GM18499 (cell line): ENCODE results near the gene DNAH7.
A peak's percentile ranks its signal among the peaks of the same experiment; 100 is the strongest.
"Not testable (repeated sequence)": the region's sequence is repeated elsewhere in the genome, so short reads cannot be mapped to it uniquely, and the experiment has no call there.

Experiments used
- ATAC-seq: cut with Tn5 transposase; IDR thresholded peaks from one replicate; pipeline ENCODE4 v1.9.1; 2021; ENCODE audit warnings: moderate number of reproducible peaks; ENCODE audit not compliant: insufficient read depth, unreplicated experiment

DNAH7 gene

GRCh38 chr2:196068271-196069209 is at the start of gene DNAH7:
Gene DNAH7, minus strand, starts transcription at chr2:196068837. Its CDS starts 126 bp downstream, at chr2:196068711.
- ATAC-seq = peak; percentile 92

- no peak for ATAC-seq
These were observed 48.6 kb upstream of the DNAH7 start for GRCh38 chr2:196117214-196117705.

- ATAC-seq = no peak
These were observed 44.7 kb upstream of the DNAH7 start for GRCh38 chr2:196113061-196113974.

GRCh38 chr2:196112418-196113034 is 43.9 kb upstream of the DNAH7 start:
- no peak for ATAC-seq

- ATAC-seq = no peak
These were observed 40.0 kb upstream of the DNAH7 start for GRCh38 chr2:196108604-196109003.

- ATAC-seq = no peak
These were observed 37.3 kb upstream of the DNAH7 start for GRCh38 chr2:196105951-196106350.

- no peak for ATAC-seq
These were observed 35.4 kb upstream of the DNAH7 start for GRCh38 chr2:196104066-196104465.

- ATAC-seq = no peak
These were observed 35.0 kb upstream of the DNAH7 start for GRCh38 chr2:196103626-196104025.

- ATAC-seq = peak; percentile 91
These were observed 32.8 kb upstream of the DNAH7 start for GRCh38 chr2:196101325-196101991.

- no peak for ATAC-seq
These were observed 31.3 kb upstream of the DNAH7 start for GRCh38 chr2:196099916-196100315.

- no peak for ATAC-seq
These were observed 29.4 kb upstream of the DNAH7 start for GRCh38 chr2:196097864-196098660.

GRCh38 chr2:196096982-196097745 is 28.5 kb upstream of the DNAH7 start:
- ATAC-seq = no peak

- no peak for ATAC-seq
These were observed 27.6 kb upstream of the DNAH7 start for GRCh38 chr2:196096264-196096663.

- not testable (repeated sequence) for ATAC-seq
These were observed 20.8 kb upstream of the DNAH7 start for GRCh38 chr2:196089448-196089847.

GRCh38 chr2:196088203-196088602 is 19.6 kb upstream of the DNAH7 start:
- ATAC-seq = no peak

- ATAC-seq = no peak
These were observed 18.1 kb upstream of the DNAH7 start for GRCh38 chr2:196086517-196087368.

GRCh38 chr2:196083601-196084000 is 15.0 kb upstream of the DNAH7 start:
- ATAC-seq = no peak
